OCI-LY1 (cell line): ENCODE results near the gene EMC1.

ENCODE experiments used
- H2AFZ ChIP-seq: fragments of 200-600 bp; sonication (generic), shearing (Covaris generic); 2 replicates; pipeline ENCODE4 v1.6.0; 2014; ENCODE audit warnings: antibody characterized with exemption, mild to moderate bottlenecking, low read length
- H3F3A ChIP-seq: fragments of 200-600 bp; sonication (generic), shearing (Covaris generic); 2 replicates; pipeline ENCODE4 v1.6.0; 2014; ENCODE audit warnings: mild to moderate bottlenecking, antibody characterized with exemption, low read length, moderate library complexity; ENCODE audit not compliant: insufficient read depth
- H3K27ac ChIP-seq: fragments of 200-600 bp; sonication (generic); 2 replicates; pipeline ENCODE4 v1.5.1; 2014; ENCODE audit warnings: low read length, mixed run types, mild to moderate bottlenecking, low read depth; ENCODE audit not compliant: poor library complexity, severe bottlenecking
- H3K27me3 ChIP-seq: fragments of 200-600 bp; sonication (generic); 2 replicates; pipeline ENCODE4 v1.6.0; 2014; ENCODE audit warnings: antibody characterized with exemption, mild to moderate bottlenecking, low read length, moderate library complexity; ENCODE audit not compliant: insufficient read depth
- H3K36me3 ChIP-seq: fragments of 200-600 bp; sonication (generic); 2 replicates; pipeline ENCODE4 v1.6.1; 2014; ENCODE audit warnings: mild to moderate bottlenecking, antibody characterized with exemption, low read length, moderate library complexity, mixed read lengths; ENCODE audit not compliant: insufficient read depth
- H3K4me1 ChIP-seq: fragments of 200-600 bp; sonication (generic); 2 replicates; pipeline ENCODE4 v1.5.1; 2014; ENCODE audit warnings: mild to moderate bottlenecking, low read length, moderate library complexity; ENCODE audit not compliant: insufficient read depth, severe bottlenecking
- H3K4me2 ChIP-seq: fragments of 200-600 bp; sonication (generic), shearing (Covaris generic); 2 replicates; pipeline ENCODE4 v1.6.1; 2014; ENCODE audit warnings: low read length
- H3K4me3 ChIP-seq: fragments of 200-600 bp; sonication (generic); 2 replicates; pipeline ENCODE4 v1.5.1; 2014; ENCODE audit warnings: low read length, low read depth, mild to moderate bottlenecking, mixed read lengths; ENCODE audit not compliant: poor library complexity, severe bottlenecking
- H3K79me2 ChIP-seq: fragments of 200-600 bp; shearing (Covaris generic); 2 replicates; pipeline ENCODE4 v1.6.1; 2016; ENCODE audit warnings: mixed run types, low read length, mixed read lengths; ENCODE audit not compliant: insufficient read depth
- H3K9ac ChIP-seq: fragments of 200-600 bp; sonication (generic), shearing (Covaris generic); 2 replicates; pipeline ENCODE4 v1.6.1; 2014; ENCODE audit warnings: mild to moderate bottlenecking, low read length, mixed read lengths
- H3K9me2 ChIP-seq: fragments of 200-600 bp; sonication (generic), shearing (Covaris generic); 2 replicates; pipeline ENCODE4 v1.6.1; 2014; ENCODE audit warnings: low read depth, mild to moderate bottlenecking, low read length, mixed read lengths
- H3K9me3 ChIP-seq: fragments of 200-600 bp; shearing (Covaris generic); 2 replicates; pipeline ENCODE4 v1.6.1; 2014; ENCODE audit warnings: low read length, mixed read lengths
- H4K20me1 ChIP-seq: fragments of 200-600 bp; sonication (generic), shearing (Covaris generic); 2 replicates; pipeline ENCODE4 v1.6.0; 2016; ENCODE audit warnings: mild to moderate bottlenecking, low read length; ENCODE audit not compliant: insufficient read depth
- CTCF ChIP-seq: fragments of 200-600 bp; sonication (generic), shearing (Covaris generic); IDR thresholded peaks from 2 replicates; pipeline ENCODE4 v1.5.1; 2017; ENCODE audit warnings: mild to moderate bottlenecking, antibody characterized with exemption, low read length, moderate library complexity, mixed read lengths
- EZH2 ChIP-seq: fragments of 200-600 bp; sonication (generic), shearing (Covaris generic); IDR thresholded peaks from 2 replicates; pipeline ENCODE4 v1.8.0; 2017; ENCODE audit warnings: borderline replicate concordance, mixed run types, mild to moderate bottlenecking, antibody characterized with exemption, low read length, moderate library complexity, mixed read lengths

Gene EMC1

GRCh38 chr1:19196331-19196730, 55.0 kb downstream of the EMC1 start:
- Histone ChIP-seq H3K27ac (no peak overlapping the region), H3K36me3 (peaks cover 88% of the 10 kb centered on the region), H4K20me1 (no peaks in the 10 kb centered on the region), H3K4me2 (no peak overlapping the region), H3K9me3 (no peaks in the 10 kb centered on the region), H3K9me2 (no peaks in the 10 kb centered on the region), H3F3A (no peaks in the 10 kb centered on the region), H2AFZ (no peak overlapping the region), H3K27me3 (no peaks in the 10 kb centered on the region), H3K79me2 (peaks cover 4% of the 10 kb centered on the region), H3K9ac (no peak overlapping the region), H3K4me1 (no peaks in the 10 kb centered on the region), H3K4me3 (no peak overlapping the region)
- no peak for TF ChIP-seq CTCF
- no peak for TF ChIP-seq EZH2

- H3K36me3 ChIP-seq: peaks cover 87% of the 10 kb centered on the region
- H3K4me1 ChIP-seq: no peaks in the 10 kb centered on the region
- H3K27ac ChIP-seq: no peak overlapping the region
- no peak overlapping the region for H3K4me3 ChIP-seq
- TF ChIP-seq CTCF (no peak), EZH2 (no peak)
- no peaks in the 10 kb centered on the region for H4K20me1 ChIP-seq
- no peaks in the 10 kb centered on the region for H3F3A ChIP-seq
- no peaks in the 10 kb centered on the region for H3K9me3 ChIP-seq
- no peak overlapping the region for H3K9ac ChIP-seq
- no peak overlapping the region for H2AFZ ChIP-seq
- H3K9me2 ChIP-seq: no peaks in the 10 kb centered on the region
- H3K27me3 ChIP-seq: no peaks in the 10 kb centered on the region
- no peaks in the 10 kb centered on the region for H3K79me2 ChIP-seq
- no peak overlapping the region for H3K4me2 ChIP-seq
Measured at GRCh38 chr1:19193004-19193403, 58.3 kb downstream of the EMC1 start.

- H3K9me3 ChIP-seq: no peaks in the 10 kb centered on the region
- H3K9me2 ChIP-seq: no peaks in the 10 kb centered on the region
- H3K9ac ChIP-seq: no peak overlapping the region
- TF ChIP-seq EZH2 (no peak), CTCF (no peak)
- no peaks in the 10 kb centered on the region for H3K27me3 ChIP-seq
- H3K27ac ChIP-seq: no peak overlapping the region
- peaks cover 84% of the 10 kb centered on the region for H3K36me3 ChIP-seq
- no peaks in the 10 kb centered on the region for H3K4me1 ChIP-seq
- no peak overlapping the region for H3K4me3 ChIP-seq
- no peaks in the 10 kb centered on the region for H3K79me2 ChIP-seq
- H4K20me1 ChIP-seq: no peaks in the 10 kb centered on the region
- H2AFZ ChIP-seq: no peak overlapping the region
- H3K4me2 ChIP-seq: no peak overlapping the region
- H3F3A ChIP-seq: no peaks in the 10 kb centered on the region
Measured at GRCh38 chr1:19191811-19192210, 59.5 kb downstream of the EMC1 start.
